GM12801 (cell line): ENCODE results near the gene CLIC3.

Experiments used
- CTCF ChIP-seq: IDR thresholded peaks from one replicate; pipeline ENCODE4 v1.5.1; 2011; ENCODE audit warnings: control low read depth; ENCODE audit not compliant: insufficient read length; ENCODE audit errors: extremely low read depth

The CLIC3 gene

GRCh38 chr9:137000177-137000930 lies 4.0 kb upstream of the CLIC3 start:
- TF ChIP-seq CTCF = no peak

GRCh38 chr9:136997830-136998234 lies 1.5 kb upstream of the CLIC3 start:
- no peak for TF ChIP-seq CTCF

GRCh38 chr9:136997371-136997770 lies 1.0 kb upstream of the CLIC3 start:
- TF ChIP-seq CTCF = no peak

- TF ChIP-seq CTCF = no peak
Observed at GRCh38 chr9:136995772-136996311, 526 bp downstream of the CLIC3 start.

- TF ChIP-seq CTCF = no peak
Observed at GRCh38 chr9:136995362-136995761, 1.0 kb downstream of the CLIC3 start.

GRCh38 chr9:136994888-136995230 lies 1.5 kb downstream of the CLIC3 start:
- TF ChIP-seq CTCF = no peak

- no peak for TF ChIP-seq CTCF
Observed at GRCh38 chr9:136994180-136994887, 2.0 kb downstream of the CLIC3 start.
